HEK293 (cell line): ENCODE data around the gene MYOG.

ENCODE experiments used
- CTCF ChIA-PET: fragments of 350-600 bp; formaldehyde crosslinking; extraction: SDS; loops from one replicate; lab custom pipeline; 2021; ENCODE audit warnings: antibody characterized with exemption; lab: Yijun Ruan, JAX
- POLR2A ChIA-PET: fragments of 300-600 bp; formaldehyde crosslinking; extraction: SDS; loops from one replicate; lab custom pipeline; 2020; ENCODE audit warnings: antibody characterized with exemption, inconsistent platforms; lab: Yijun Ruan, JAX
- H3K27ac ChIP-seq: fragments of 200-500 bp; sonication (Bioruptor generic); 2 replicates; pipeline ENCODE4 v1.5.1; 2014; ENCODE audit warnings: low read depth, low read length, control low read depth, inconsistent platforms; ENCODE audit errors: extremely low read depth
- H3K36me3 ChIP-seq, 2 experiments: fragments of 200-500 bp in 1 of 2; sonication (Bioruptor generic) in 1 of 2; 1 replicate in 1 of 2; 2 replicates in 1 of 2; pipeline ENCODE4 v1.5.1; 2014 to 2017; ENCODE audit warnings: inconsistent platforms in 2 of 2, low read length in 2 of 2; ENCODE audit not compliant: control insufficient read depth in 2 of 2, insufficient read depth in 1 of 2
- H3K4me1 ChIP-seq: fragments of 200-500 bp; sonication (Bioruptor generic); 2 replicates; pipeline ENCODE4 v1.5.1; 2014; ENCODE audit warnings: mild to moderate bottlenecking, low read length, inconsistent platforms; ENCODE audit not compliant: control insufficient read depth, insufficient read depth
- H3K4me3 ChIP-seq: 2 replicates; pipeline ENCODE4 v1.5.1; 2011; ENCODE audit warnings: low read depth, mild to moderate bottlenecking, control low read depth, low read length, moderate library complexity
- H3K9me3 ChIP-seq: fragments of 200-500 bp; sonication (Bioruptor generic); 2 replicates; pipeline ENCODE4 v1.5.1; 2014; ENCODE audit warnings: low read depth, low read length, inconsistent platforms; ENCODE audit not compliant: control insufficient read depth, insufficient read depth
- GLI4 ChIP-seq: fragments of 450-650 bp; formaldehyde crosslinking; IDR thresholded peaks from 2 replicates; pipeline ENCODE4 v1.5.1; 2016; ENCODE audit warnings: missing biosample characterization, missing genetic modification characterization
- HOXC10 ChIP-seq: sonication (generic); formaldehyde crosslinking; IDR thresholded peaks from 2 replicates; pipeline ENCODE4 v1.8.1; 2023; ENCODE audit warnings: mild to moderate bottlenecking, missing genetic modification reagents
- SALL2 ChIP-seq: fragments of 450-650 bp; formaldehyde crosslinking; IDR thresholded peaks from 2 replicates; pipeline ENCODE4 v1.5.0; 2017; ENCODE audit warnings: missing biosample characterization, mild to moderate bottlenecking, missing genetic modification characterization, borderline replicate concordance
- SCRT2 ChIP-seq: fragments of 450-650 bp; formaldehyde crosslinking; IDR thresholded peaks from 2 replicates; pipeline ENCODE4 v1.5.1; 2016; ENCODE audit warnings: missing biosample characterization, missing genetic modification characterization
- YY2 ChIP-seq: fragments of 450-650 bp; formaldehyde crosslinking; IDR thresholded peaks from 2 replicates; pipeline ENCODE4 v1.5.1; 2016; ENCODE audit warnings: missing biosample characterization, missing genetic modification characterization
- ZBTB11 ChIP-seq: fragments of 450-650 bp; formaldehyde crosslinking; conservative IDR thresholded peaks from 2 replicates; pipeline ENCODE4 v1.5.1; 2016; ENCODE audit warnings: low read depth, missing biosample characterization, missing genetic modification characterization
- ZNF10 ChIP-seq: fragments of 450-650 bp; formaldehyde crosslinking; IDR thresholded peaks from 2 replicates; pipeline ENCODE4 v1.5.1; 2017; ENCODE audit warnings: missing biosample characterization, missing genetic modification characterization
- ZNF112 ChIP-seq: fragments of 450-650 bp; formaldehyde crosslinking; IDR thresholded peaks from 2 replicates; pipeline ENCODE4 v1.5.0; 2017; ENCODE audit warnings: missing biosample characterization, missing genetic modification characterization
- ZNF138 ChIP-seq: fragments of 450-650 bp; formaldehyde crosslinking; IDR thresholded peaks from 2 replicates; pipeline ENCODE4 v1.5.1; 2016; ENCODE audit warnings: missing biosample characterization, missing genetic modification characterization, borderline replicate concordance
- ZNF157 ChIP-seq: fragments of 450-650 bp; formaldehyde crosslinking; IDR thresholded peaks from 2 replicates; pipeline ENCODE4 v1.5.1; 2016; ENCODE audit warnings: missing biosample characterization, missing genetic modification characterization
- ZNF174 ChIP-seq: fragments of 450-650 bp; formaldehyde crosslinking; IDR thresholded peaks from 2 replicates; pipeline ENCODE4 v1.5.0; 2017; ENCODE audit warnings: missing biosample characterization, mild to moderate bottlenecking, missing genetic modification characterization
- ZNF223 ChIP-seq: fragments of 450-650 bp; formaldehyde crosslinking; IDR thresholded peaks from 2 replicates; pipeline ENCODE4 v1.5.1; 2016; ENCODE audit warnings: missing biosample characterization, missing genetic modification characterization
- ZNF26 ChIP-seq: fragments of 450-650 bp; formaldehyde crosslinking; IDR thresholded peaks from 2 replicates; pipeline ENCODE4 v1.5.1; 2016; ENCODE audit warnings: missing biosample characterization, missing genetic modification characterization
- ZNF302 ChIP-seq: fragments of 450-650 bp; formaldehyde crosslinking; IDR thresholded peaks from 2 replicates; pipeline ENCODE4 v1.5.1; 2016; ENCODE audit warnings: missing biosample characterization, missing genetic modification characterization, low read depth
- ZNF335 ChIP-seq: fragments of 450-650 bp; formaldehyde crosslinking; conservative IDR thresholded peaks from 2 replicates; pipeline ENCODE4 v1.5.1; 2016; ENCODE audit warnings: missing biosample characterization, missing genetic modification characterization
- ZNF394 ChIP-seq: fragments of 450-650 bp; formaldehyde crosslinking; IDR thresholded peaks from 2 replicates; pipeline ENCODE4 v1.5.1; 2016; ENCODE audit warnings: missing biosample characterization, missing genetic modification characterization, mild to moderate bottlenecking, moderate library complexity, borderline replicate concordance
- ZNF423 ChIP-seq: fragments of 450-650 bp; formaldehyde crosslinking; IDR thresholded peaks from 2 replicates; pipeline ENCODE4 v1.5.1; 2016; ENCODE audit warnings: missing biosample characterization, missing genetic modification characterization
- ZNF529 ChIP-seq: fragments of 450-650 bp; formaldehyde crosslinking; IDR thresholded peaks from 2 replicates; pipeline ENCODE4 v1.5.1; 2017; ENCODE audit warnings: missing genetic modification characterization, missing biosample characterization; ENCODE audit not compliant: insufficient replicate concordance
- ZNF544 ChIP-seq: fragments of 450-650 bp; formaldehyde crosslinking; IDR thresholded peaks from 2 replicates; pipeline ENCODE4 v1.5.0; 2017; ENCODE audit warnings: missing biosample characterization, missing genetic modification characterization
- ZNF580 ChIP-seq: fragments of 450-650 bp; formaldehyde crosslinking; IDR thresholded peaks from 2 replicates; pipeline ENCODE4 v1.5.1; 2016; ENCODE audit warnings: missing biosample characterization, missing genetic modification characterization
- ZNF660 ChIP-seq: fragments of 450-650 bp; IDR thresholded peaks from 2 replicates; pipeline ENCODE4 v1.5.1; 2018; ENCODE audit warnings: missing biosample characterization, mild to moderate bottlenecking, missing genetic modification characterization
- ZNF704 ChIP-seq: fragments of 450-650 bp; formaldehyde crosslinking; IDR thresholded peaks from 2 replicates; pipeline ENCODE4 v1.5.1; 2016; ENCODE audit warnings: missing biosample characterization, missing genetic modification characterization
- ZNF791 ChIP-seq: fragments of 450-650 bp; formaldehyde crosslinking; IDR thresholded peaks from 2 replicates; pipeline ENCODE4 v1.5.1; 2016; ENCODE audit warnings: missing biosample characterization, missing genetic modification characterization
- TF ChIP-seq, protein P1 (sequence below): fragments of 450-650 bp; formaldehyde crosslinking; IDR thresholded peaks from 2 replicates; pipeline ENCODE4 v1.5.1; 2016; ENCODE audit warnings: missing biosample characterization, missing genetic modification characterization

The MYOG gene

DNA sequence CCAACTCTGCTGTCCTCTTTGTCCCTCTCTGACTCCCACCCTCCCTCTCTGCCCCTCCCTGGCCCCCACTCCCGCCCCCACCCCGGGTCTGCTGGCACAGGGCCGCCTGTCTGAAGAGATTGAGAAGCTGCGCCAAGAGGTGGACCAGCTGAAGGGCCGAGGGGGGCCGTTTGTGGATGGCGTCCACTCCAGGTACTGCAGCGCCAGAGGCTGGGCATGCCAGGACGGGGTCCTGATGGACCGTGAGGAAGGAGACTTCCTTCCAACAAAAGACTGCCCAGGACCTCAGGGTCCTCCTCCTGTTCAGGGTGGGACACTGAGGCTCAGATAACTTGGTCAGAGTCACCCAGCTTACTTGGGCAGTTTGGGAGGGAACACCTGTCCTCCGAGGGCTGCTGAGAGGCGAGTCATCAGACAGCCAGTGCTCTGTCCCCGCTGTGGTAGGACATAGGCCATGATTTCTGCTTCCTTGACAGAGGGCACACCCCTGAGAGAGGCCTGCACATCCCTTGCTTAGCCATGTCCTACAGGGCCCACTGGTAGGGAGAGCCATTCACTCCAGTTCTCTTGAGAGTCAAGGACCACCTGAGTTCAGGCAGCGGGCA is 36.1 kb downstream of the MYOG start:
- ChIA-PET POLR2A (no interaction called here), CTCF (interaction anchor here (1.9 to 12.9 kb wide), 2 partner anchors 9 to 219 kb away, joined by 6 to 169 read pairs; no protein-coding TSS in a partner anchor)
- H3K36me3 ChIP-seq, result no peaks in the 10 kb centered on the region

GRCh38 chr1:203049077-203049476 is 36.7 kb downstream of the MYOG start:
- TF ChIP-seq ZNF791 (no peak), ZNF223 (no peak), ZNF529 (no peak), ZNF26 (no peak), ZNF112 (tag by site-specific recombination) (no peak), ZNF10 (tag by site-specific recombination) (no peak), ZNF704 (tag by site-specific recombination) (no peak), ZNF580 (tag by site-specific recombination) (no peak), ZNF394 (tag by site-specific recombination) (no peak), ZNF302 (tag by site-specific recombination) (no peak), ZBTB11 (tag by site-specific recombination) (no peak), SCRT2 (tag by site-specific recombination) (no peak), HOXC10 (CRISPR knock-in tag) (no peak)
- TF ChIP-seq, all 188 proteins: peak for 0
- no peaks in the 10 kb centered on the region for H3K9me3 ChIP-seq
- no peaks in the 10 kb centered on the region for H3K36me3 ChIP-seq
- POLR2A ChIA-PET, result no interaction called here
- H3K27ac ChIP-seq, result no peak overlapping the region
- H3K4me1 ChIP-seq, result 0 out of 2 replicates have a peak, but pooled peaks cover 5% of the 10 kb centered on the region
- no peak overlapping the region for H3K4me3 ChIP-seq
- CTCF ChIA-PET, result interaction anchor here (12.9 kb wide), 1 partner anchor 8 kb away, joined by 169 read pairs; no protein-coding TSS in a partner anchor

More for the DNA sequence above, 36.1 kb downstream of the MYOG start:
- Histone ChIP-seq H3K4me3 (no peak overlapping the region), H3K4me1 (0 out of 2 replicates have a peak, but pooled peaks cover 5% of the 10 kb centered on the region), H3K27ac (no peak overlapping the region), H3K9me3 (no peaks in the 10 kb centered on the region)
- no peak for TF ChIP-seq ZNF660
- no peak for TF ChIP-seq ZNF423
- TF ChIP-seq ZNF174 (tag by site-specific recombination), result no peak
- TF ChIP-seq YY2 (tag by site-specific recombination), result no peak
- TF ChIP-seq SALL2 (tag by site-specific recombination), result no peak
- no peak for TF ChIP-seq ZNF157 (tag by site-specific recombination)
- TF ChIP-seq ZNF544 (tag by site-specific recombination), result no peak
- TF ChIP-seq, protein P1, sequence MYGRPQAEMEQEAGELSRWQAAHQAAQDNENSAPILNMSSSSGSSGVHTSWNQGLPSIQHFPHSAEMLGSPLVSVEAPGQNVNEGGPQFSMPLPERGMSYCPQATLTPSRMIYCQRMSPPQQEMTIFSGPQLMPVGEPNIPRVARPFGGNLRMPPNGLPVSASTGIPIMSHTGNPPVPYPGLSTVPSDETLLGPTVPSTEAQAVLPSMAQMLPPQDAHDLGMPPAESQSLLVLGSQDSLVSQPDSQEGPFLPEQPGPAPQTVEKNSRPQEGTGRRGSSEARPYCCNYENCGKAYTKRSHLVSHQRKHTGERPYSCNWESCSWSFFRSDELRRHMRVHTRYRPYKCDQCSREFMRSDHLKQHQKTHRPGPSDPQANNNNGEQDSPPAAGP (tag by site-specific recombination), result no peak
- TF ChIP-seq ZNF394 (tag by site-specific recombination), result no peak
- no peak for TF ChIP-seq ZNF791
- TF ChIP-seq ZNF138 (tag by site-specific recombination), result no peak
- no peak for TF ChIP-seq GLI4 (tag by site-specific recombination)
- no peak for TF ChIP-seq ZNF335
